COR-L47 (cell line): Measurements from ENCODE around the gene OR4F16.
"Not testable (repeated sequence)": the region's sequence is repeated elsewhere in the genome, so short reads cannot be mapped to it uniquely, and the experiment has no call there.

Experiments used
- DNase-seq: peaks from one replicate; lab custom pipeline; 2025; lab: John Stamatoyannopoulos, UW

Gene OR4F16

GRCh38 chr1:686554-686953 lies at the start of gene OR4F16:
TSS of gene OR4F16 (minus strand) at chr1:686654. CDS start at chr1:686654, 0 bp downstream.
- not testable (repeated sequence) for DNase-seq

- DNase-seq, result not testable (repeated sequence)
These were observed 47.2 kb upstream of the OR4F16 start for GRCh38 chr1:733649-734048.

GRCh38 chr1:727040-727439 lies 40.6 kb upstream of the OR4F16 start:
- not testable (repeated sequence) for DNase-seq
